ENCODE measurements around the gene NRG3.
"Not testable (repeated sequence)": the region's sequence is repeated elsewhere in the genome, so short reads cannot be mapped to it uniquely, and the experiment has no call there.

Gene NRG3

DNA sequence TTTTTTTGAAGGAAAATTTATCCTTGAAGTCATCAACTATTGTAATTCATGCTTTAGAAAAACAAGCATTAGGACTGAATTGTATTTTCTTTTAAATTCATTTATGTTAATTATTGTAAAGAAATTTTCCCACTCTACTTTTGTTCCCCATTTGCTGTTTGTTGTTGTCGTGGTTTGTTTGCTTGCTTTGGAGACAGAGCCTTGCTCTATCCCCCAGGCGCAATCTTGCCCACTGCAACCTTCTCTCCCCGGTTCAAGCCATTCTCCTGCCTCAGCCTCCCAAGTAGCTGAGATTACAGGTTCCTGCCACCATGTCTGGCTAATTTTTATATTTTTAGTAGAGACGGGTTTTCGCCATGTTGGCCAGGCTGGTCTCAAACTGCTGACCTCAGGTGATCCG, 192.2 kb downstream of the NRG3 start:
- not testable (repeated sequence) for H3K27me3 Mint-ChIP-seq; H3K4me1 Mint-ChIP-seq (ENCODE audit: low read depth); H3K9me3 Mint-ChIP-seq (ENCODE audit: low read depth); H3K36me3 Mint-ChIP-seq; H3K4me3 Mint-ChIP-seq; H3K27ac Mint-ChIP-seq

DNA sequence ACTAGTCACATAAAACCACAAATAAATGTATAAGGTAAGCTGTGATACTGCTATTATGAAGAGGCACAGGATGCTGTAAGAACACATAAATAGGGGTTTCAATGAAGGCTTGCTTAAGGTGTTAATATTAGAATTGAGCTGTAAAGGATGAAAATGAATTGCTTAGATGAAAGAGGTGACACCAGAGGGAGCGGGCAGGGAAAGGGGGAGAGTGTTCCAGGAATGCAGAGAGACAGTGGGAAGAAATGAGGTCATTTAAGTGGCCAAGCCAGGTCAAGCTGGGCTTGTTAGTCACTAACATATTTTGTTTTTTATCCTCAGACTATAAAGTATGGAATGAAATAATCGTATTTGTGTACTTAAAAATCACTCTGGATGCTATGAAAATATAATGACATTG, 193.5 kb downstream of the NRG3 start:
- Mint-ChIP-seq H3K27me3 (no peaks in the 10 kb centered on the region), H3K4me1 (ENCODE audit: low read depth) (no peaks in the 10 kb centered on the region), H3K4me3 (no peak overlapping the region), H3K27ac (no peak overlapping the region), H3K9me3 (ENCODE audit: low read depth) (no peaks in the 10 kb centered on the region), H3K36me3 (no peaks in the 10 kb centered on the region)

DNA sequence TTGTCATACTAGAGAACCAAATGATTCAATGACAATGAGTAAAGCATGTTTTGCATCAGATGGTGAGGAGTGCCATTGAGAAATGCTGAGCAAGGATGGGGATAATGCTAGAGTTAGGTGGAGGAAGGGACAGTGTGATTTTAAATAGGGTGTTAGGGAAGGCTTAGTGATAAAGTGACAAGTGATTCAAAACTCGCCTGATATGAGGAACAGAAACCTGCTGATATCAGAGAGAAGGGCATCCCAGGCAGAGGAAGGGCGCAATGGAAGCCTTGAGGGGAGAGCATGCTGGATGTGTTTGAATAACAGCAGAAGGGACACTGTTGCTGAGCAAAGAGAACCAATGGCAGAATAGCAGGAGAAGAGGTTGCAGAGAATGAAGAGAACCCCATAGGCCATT, 196.2 kb downstream of the NRG3 start:
- no peaks in the 10 kb centered on the region for H3K4me1 Mint-ChIP-seq (ENCODE audit: low read depth)
- H3K27me3 Mint-ChIP-seq = no peaks in the 10 kb centered on the region
- no peak overlapping the region for H3K27ac Mint-ChIP-seq
- peaks cover 5% of the 10 kb centered on the region for H3K9me3 Mint-ChIP-seq (ENCODE audit: low read depth)
- H3K36me3 Mint-ChIP-seq = no peaks in the 10 kb centered on the region
- no peak overlapping the region for H3K4me3 Mint-ChIP-seq

DNA sequence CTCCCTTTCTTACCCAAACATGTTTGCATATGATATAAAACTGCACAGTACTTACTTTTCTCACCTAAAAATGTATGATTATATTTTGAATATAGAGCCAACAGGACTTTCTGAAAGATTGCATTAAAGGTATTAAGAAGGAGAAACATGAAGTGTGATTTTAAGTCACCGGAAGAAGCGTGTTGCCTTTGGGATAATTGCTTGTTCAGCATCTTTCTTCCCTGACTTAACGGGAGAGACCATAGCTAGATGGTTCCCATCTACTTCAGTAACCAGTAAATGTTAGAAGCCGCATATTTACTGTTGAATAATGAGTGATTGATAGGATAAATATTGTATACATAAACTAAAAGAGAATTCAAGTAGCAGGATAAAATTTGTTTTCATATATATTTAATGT, 197.1 kb downstream of the NRG3 start:
- no peaks in the 10 kb centered on the region for H3K27me3 Mint-ChIP-seq
- H3K4me3 Mint-ChIP-seq = no peak overlapping the region
- H3K4me1 Mint-ChIP-seq (ENCODE audit: low read depth) = no peaks in the 10 kb centered on the region
- no peak overlapping the region for H3K27ac Mint-ChIP-seq
- no peaks in the 10 kb centered on the region for H3K36me3 Mint-ChIP-seq
- H3K9me3 Mint-ChIP-seq (ENCODE audit: low read depth) = peaks cover 5% of the 10 kb centered on the region

DNA sequence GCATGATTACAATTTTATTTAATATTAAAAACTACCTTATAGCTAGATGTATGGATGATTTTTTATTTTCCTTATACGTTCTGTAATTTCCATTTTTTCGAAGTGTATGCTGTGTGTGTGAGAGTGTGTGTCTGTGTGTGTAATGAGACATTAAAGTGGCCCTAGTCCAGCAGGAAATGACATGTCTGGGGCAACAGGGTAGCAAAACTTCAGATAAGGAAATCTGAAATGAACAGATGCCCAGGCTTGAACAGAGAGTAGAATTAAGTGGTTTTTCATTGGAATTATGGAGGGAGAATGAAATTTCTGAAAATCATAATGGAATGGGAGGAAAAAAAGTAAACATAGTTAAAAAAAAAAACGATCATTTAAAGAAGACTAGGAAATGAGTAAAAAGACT, 200.6 kb downstream of the NRG3 start:
- Mint-ChIP-seq H3K4me1 (ENCODE audit: low read depth) (no peaks in the 10 kb centered on the region), H3K4me3 (no peak overlapping the region), H3K36me3 (no peaks in the 10 kb centered on the region)

DNA sequence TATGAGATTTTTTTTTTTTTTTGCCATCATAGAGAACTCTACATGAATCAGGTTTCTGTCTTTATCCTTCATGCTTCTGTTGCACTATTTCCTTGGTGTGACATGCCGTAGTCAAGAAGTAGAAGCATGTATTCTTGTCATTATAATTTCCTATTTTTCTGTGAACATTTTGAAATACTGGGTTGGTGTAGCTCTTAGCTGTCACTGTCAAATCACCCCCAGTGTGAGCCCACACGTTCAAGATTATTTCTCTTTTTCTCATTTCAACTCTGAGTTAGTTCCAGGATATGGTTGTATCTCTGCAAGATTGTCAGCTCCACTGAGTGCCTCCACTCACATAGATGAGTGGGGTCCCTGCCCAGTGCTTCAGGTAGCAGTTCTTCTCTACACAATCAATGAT, 209.5 kb downstream of the NRG3 start:
- Mint-ChIP-seq H3K27ac (no peak overlapping the region), H3K9me3 (ENCODE audit: low read depth) (peaks cover 4% of the 10 kb centered on the region), H3K4me3 (no peak overlapping the region), H3K27me3 (no peaks in the 10 kb centered on the region), H3K4me1 (ENCODE audit: low read depth) (no peaks in the 10 kb centered on the region), H3K36me3 (no peaks in the 10 kb centered on the region)

More for the DNA sequence above, 200.6 kb downstream of the NRG3 start:
- no peak overlapping the region for H3K27ac Mint-ChIP-seq
- H3K27me3 Mint-ChIP-seq = no peaks in the 10 kb centered on the region
- peaks cover 8% of the 10 kb centered on the region for H3K9me3 Mint-ChIP-seq (ENCODE audit: low read depth)

DNA sequence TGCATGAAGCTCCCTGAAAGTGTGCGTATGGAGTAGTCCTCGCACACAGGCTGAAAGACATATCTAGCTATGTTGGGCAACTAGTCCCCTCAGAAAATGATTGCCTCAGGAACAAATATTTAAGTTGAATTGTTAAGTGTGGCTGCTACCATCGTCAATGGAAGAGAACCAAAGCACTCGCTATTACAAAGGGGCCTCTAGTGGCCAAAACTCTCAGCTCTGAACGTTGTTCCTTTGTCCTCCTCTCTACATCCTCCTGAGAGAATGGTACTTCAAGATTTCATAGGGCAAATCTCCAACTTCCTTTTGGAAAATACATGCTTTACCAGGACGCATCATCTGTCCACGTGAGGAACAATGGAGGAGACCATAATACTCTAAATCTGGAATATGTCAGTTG, 209.9 kb downstream of the NRG3 start:
- Mint-ChIP-seq H3K27me3 (no peaks in the 10 kb centered on the region), H3K4me1 (ENCODE audit: low read depth) (no peaks in the 10 kb centered on the region), H3K9me3 (ENCODE audit: low read depth) (peaks cover 4% of the 10 kb centered on the region), H3K36me3 (no peaks in the 10 kb centered on the region), H3K27ac (no peak overlapping the region), H3K4me3 (no peak overlapping the region)

DNA sequence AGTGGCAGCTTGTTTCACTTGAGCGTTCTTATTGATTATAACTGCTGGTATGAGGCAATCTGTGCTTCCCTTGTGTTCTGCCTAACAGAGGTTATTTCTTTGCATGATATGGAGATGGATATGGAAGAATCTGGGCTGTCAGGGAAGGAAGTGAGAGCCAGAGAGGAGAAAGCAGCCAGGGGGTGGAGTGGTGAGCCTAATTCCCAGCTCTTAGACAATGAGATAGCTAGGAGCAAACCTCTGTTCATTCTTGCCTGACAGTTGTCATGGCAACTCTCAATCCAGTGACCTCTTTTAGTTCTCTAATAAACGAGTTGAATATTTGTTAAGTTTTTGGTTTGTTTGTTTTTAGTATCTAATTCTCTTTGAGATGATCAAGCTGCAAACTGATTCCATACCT, 214.3 kb downstream of the NRG3 start:
- Mint-ChIP-seq H3K36me3 (no peaks in the 10 kb centered on the region), H3K4me3 (no peak overlapping the region), H3K27ac (no peak overlapping the region), H3K27me3 (no peaks in the 10 kb centered on the region), H3K4me1 (ENCODE audit: low read depth) (no peaks in the 10 kb centered on the region), H3K9me3 (ENCODE audit: low read depth) (peaks cover 4% of the 10 kb centered on the region)

DNA sequence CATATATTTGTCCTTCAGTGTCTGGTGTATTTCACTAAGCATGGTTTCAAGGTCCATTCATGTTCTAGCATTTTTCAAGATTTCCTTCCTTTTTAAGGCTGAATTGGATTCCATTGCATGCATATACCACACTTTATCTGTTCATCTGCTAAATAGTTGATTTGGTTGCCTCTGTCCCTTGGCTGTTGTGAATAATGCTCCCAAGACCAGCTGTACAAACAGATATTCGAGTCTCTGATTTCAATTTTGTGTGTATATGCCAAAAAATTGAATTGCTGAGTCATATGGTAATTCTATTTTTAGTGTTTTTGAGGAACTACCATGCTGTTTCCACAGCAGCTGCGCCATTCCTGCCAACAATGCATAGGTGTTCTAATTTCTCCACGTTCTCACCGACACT, 216.4 kb downstream of the NRG3 start:
- no peaks in the 10 kb centered on the region for H3K36me3 Mint-ChIP-seq
- H3K4me1 Mint-ChIP-seq (ENCODE audit: low read depth) = no peaks in the 10 kb centered on the region
- H3K27ac Mint-ChIP-seq = no peak overlapping the region
- no peaks in the 10 kb centered on the region for H3K27me3 Mint-ChIP-seq
- no peaks in the 10 kb centered on the region for H3K9me3 Mint-ChIP-seq (ENCODE audit: low read depth)
- H3K4me3 Mint-ChIP-seq = no peak overlapping the region

DNA sequence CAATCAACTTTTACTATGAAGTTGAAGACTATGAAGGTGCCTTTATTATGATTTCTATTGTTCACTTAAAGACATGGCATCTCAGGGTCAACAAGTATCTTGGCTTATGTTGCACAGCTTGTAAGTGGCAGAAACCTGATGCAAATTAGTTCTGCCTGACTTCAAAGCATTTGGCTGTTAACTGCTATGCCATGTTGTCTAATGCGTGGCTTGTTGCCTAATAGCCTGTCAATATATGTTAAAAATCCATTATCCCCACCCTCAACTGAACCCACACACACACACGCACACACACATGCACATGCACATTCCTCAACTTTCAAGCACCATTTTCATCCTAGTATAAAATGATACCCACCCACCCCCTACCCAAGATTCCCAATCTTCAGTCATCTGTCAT, 217.1 kb downstream of the NRG3 start:
- Mint-ChIP-seq H3K27ac (no peak overlapping the region), H3K4me1 (ENCODE audit: low read depth) (no peaks in the 10 kb centered on the region), H3K4me3 (no peak overlapping the region), H3K9me3 (ENCODE audit: low read depth) (no peaks in the 10 kb centered on the region), H3K27me3 (no peaks in the 10 kb centered on the region), H3K36me3 (no peaks in the 10 kb centered on the region)

DNA sequence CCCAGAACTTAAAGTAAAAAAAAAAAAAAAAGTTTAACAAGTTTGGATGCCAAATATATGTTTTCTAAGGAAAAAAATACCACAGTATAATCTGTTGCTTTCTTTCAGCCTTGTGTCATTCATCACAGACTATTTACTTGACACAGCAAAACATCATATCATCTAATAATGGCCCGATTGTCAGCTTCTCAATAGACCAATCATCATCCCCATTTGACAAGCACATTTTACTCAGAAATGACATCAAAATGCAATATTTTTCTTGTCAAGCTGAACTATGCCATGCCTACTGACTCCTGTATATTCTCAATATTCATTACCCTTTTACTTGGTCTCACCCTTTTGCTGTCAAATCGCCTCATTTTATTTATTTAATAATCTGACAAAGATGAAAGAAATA, 249.7 kb downstream of the NRG3 start:
- Mint-ChIP-seq H3K4me3 (no peak overlapping the region), H3K36me3 (no peaks in the 10 kb centered on the region), H3K4me1 (ENCODE audit: low read depth) (no peaks in the 10 kb centered on the region), H3K27me3 (no peaks in the 10 kb centered on the region), H3K9me3 (ENCODE audit: low read depth) (peaks cover 9% of the 10 kb centered on the region), H3K27ac (no peak overlapping the region)

DNA sequence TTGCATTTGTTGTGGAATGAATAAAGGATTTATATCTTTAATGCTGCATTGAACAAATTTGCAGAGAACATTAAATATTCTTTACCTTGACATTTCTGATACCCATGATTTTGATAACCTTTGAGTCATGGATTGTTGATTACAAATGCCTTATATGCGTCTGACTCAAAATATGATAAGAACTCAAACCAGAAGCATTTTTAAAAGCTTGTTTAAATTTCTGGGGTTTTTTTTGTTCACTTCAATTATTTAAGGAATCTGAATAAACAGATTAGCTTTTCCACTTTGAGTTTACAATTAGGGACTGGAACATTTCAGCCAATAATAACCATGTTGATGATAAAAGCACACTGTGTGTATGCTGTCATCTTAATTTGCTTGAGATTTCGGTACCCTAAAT, 253.5 kb downstream of the NRG3 start:
- Mint-ChIP-seq H3K9me3 (ENCODE audit: low read depth) (peaks cover 11% of the 10 kb centered on the region), H3K27ac (no peak overlapping the region), H3K27me3 (no peaks in the 10 kb centered on the region)

DNA sequence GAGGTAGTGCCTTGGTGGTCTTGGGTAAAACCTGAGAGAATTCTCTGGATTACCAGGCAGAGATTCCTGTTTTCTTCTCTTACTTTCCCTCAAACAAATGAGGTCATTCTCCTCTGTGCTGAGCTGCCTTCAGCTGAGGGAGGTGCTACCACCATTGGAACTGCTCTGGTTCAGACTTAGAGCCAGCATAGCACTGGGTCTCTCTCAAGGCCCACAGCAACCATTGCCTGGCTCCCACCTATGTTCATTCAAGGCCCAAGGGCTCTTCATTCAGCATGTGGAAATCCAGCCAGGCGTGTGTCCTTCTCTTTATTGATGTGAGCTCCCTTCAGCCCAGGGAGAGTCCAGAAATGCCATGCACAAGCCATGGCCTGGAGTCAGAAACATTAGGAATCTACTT, 261.1 kb downstream of the NRG3 start:
- H3K27ac Mint-ChIP-seq = no peak overlapping the region
- H3K4me1 Mint-ChIP-seq (ENCODE audit: low read depth) = no peaks in the 10 kb centered on the region

More for the DNA sequence above, 253.5 kb downstream of the NRG3 start:
- no peaks in the 10 kb centered on the region for H3K4me1 Mint-ChIP-seq (ENCODE audit: low read depth)
- H3K4me3 Mint-ChIP-seq = no peak overlapping the region
- H3K36me3 Mint-ChIP-seq = no peaks in the 10 kb centered on the region

DNA sequence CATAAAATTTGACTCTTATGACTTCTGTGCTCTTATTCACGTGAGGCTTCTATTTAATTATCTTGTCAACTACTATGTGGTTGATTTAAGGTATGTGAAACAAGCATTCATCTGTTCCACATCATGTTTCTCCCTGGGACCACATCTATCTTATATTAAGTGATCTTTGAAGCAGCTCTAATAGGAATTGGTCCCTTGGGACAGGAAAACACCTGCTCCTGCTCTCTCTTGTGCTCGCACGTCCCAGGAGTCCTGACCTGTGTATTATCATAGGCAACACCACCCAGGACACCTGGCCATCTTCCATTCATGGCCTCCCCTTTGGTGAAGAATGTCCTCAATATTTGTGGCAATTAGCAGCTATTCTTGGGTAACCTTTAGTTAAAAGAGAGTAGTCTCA, 269.2 kb downstream of the NRG3 start:
- H3K27me3 Mint-ChIP-seq = no peaks in the 10 kb centered on the region
- no peak overlapping the region for H3K4me3 Mint-ChIP-seq
- H3K36me3 Mint-ChIP-seq = no peaks in the 10 kb centered on the region
- H3K27ac Mint-ChIP-seq = no peak overlapping the region
- no peaks in the 10 kb centered on the region for H3K9me3 Mint-ChIP-seq (ENCODE audit: low read depth)
- H3K4me1 Mint-ChIP-seq (ENCODE audit: low read depth) = no peaks in the 10 kb centered on the region

More for the DNA sequence above, 261.1 kb downstream of the NRG3 start:
- Mint-ChIP-seq H3K4me3 (no peak overlapping the region), H3K36me3 (no peaks in the 10 kb centered on the region), H3K27me3 (no peaks in the 10 kb centered on the region), H3K9me3 (ENCODE audit: low read depth) (peaks cover 5% of the 10 kb centered on the region)

DNA sequence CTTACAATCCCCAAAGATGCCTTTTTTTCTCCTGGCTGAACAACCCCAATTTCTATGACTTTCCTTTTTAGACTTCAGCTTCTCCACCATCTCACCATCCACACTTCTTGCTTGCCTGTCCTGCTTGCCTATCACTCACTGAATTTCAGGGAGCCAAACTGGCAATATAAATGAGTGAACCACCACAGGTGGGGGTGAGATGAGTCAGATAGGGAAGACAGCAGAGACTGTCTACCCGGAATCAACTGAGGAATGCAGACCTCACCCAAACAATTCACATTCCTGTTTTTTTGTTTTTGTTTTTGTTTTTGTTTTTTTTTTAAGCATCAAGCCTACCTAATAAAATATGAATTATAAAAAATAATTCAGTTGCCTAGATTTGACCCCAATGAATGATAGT, 273.8 kb downstream of the NRG3 start:
- Mint-ChIP-seq H3K9me3 (ENCODE audit: low read depth) (no peaks in the 10 kb centered on the region), H3K27me3 (no peaks in the 10 kb centered on the region), H3K4me3 (no peak overlapping the region), H3K36me3 (no peaks in the 10 kb centered on the region), H3K27ac (no peak overlapping the region), H3K4me1 (ENCODE audit: low read depth) (no peaks in the 10 kb centered on the region)

DNA sequence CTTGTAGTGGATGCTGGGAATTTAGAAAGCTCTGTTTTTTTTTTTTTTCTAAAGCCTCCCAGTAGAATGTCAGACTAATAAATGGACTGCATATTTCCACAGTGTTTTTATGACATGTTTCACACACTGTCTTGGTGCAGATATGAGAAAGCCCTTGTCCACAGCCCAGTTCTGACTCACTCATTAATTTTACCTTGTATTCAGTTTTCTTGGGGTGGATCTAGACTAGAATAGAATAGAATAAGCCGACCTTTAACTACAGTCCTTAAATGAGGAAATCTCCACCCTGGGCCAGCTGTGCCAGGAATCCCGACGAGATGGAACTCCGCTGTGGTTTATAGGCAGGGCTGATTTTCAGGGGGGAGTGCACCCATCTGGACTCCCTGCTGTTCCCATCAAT, 274.7 kb downstream of the NRG3 start:
- H3K27me3 Mint-ChIP-seq = no peaks in the 10 kb centered on the region
- H3K9me3 Mint-ChIP-seq (ENCODE audit: low read depth) = no peaks in the 10 kb centered on the region
- no peaks in the 10 kb centered on the region for H3K4me1 Mint-ChIP-seq (ENCODE audit: low read depth)
- no peak overlapping the region for H3K27ac Mint-ChIP-seq
- H3K4me3 Mint-ChIP-seq = no peak overlapping the region
- no peaks in the 10 kb centered on the region for H3K36me3 Mint-ChIP-seq
